IPS-NIHi7 (cell line): ENCODE data around the gene EVC.
"Not testable (repeated sequence)": the region's sequence is repeated elsewhere in the genome, so short reads cannot be mapped to it uniquely, and the experiment has no call there.

ENCODE experiments used
- DNase-seq: peaks from one replicate; pipeline ENCODE4 v3.0.0; 2012; ENCODE audit warnings: mixed read lengths; ENCODE audit errors: extremely low spot score

Gene EVC

GRCh38 chr4:5708449-5709206 lies 2.4 kb upstream of the EVC start, which contains the start of gene EVC2:
Gene EVC2, minus strand, starts transcription at chr4:5708559. Its CDS starts 46 bp downstream, at chr4:5708513.
- peak; percentile 74 for DNase-seq

DNA sequence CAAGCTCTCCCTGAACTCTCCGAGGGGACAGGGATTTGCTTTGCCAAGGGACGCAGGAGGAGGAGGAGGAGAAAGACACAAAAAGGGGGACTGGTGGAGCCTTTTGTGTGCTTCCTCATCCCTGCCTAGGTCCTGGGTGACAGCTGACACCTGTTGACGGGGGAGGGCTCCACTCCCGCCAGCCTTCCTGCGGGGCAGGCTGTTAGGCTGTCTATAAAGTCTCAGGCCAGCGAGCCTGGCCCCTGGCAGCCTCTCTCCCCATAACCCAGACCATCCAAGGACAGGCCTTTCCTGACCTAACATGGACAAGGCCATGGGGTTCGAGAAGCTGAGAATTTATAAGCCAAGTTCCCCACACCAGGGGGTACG lies 1.8 kb upstream of the EVC start:
- DNase-seq: no peak

- peak; percentile 36 for DNase-seq
Measured at GRCh38 chr4:5710065-5710960, 688 bp upstream of the EVC start.

DNA sequence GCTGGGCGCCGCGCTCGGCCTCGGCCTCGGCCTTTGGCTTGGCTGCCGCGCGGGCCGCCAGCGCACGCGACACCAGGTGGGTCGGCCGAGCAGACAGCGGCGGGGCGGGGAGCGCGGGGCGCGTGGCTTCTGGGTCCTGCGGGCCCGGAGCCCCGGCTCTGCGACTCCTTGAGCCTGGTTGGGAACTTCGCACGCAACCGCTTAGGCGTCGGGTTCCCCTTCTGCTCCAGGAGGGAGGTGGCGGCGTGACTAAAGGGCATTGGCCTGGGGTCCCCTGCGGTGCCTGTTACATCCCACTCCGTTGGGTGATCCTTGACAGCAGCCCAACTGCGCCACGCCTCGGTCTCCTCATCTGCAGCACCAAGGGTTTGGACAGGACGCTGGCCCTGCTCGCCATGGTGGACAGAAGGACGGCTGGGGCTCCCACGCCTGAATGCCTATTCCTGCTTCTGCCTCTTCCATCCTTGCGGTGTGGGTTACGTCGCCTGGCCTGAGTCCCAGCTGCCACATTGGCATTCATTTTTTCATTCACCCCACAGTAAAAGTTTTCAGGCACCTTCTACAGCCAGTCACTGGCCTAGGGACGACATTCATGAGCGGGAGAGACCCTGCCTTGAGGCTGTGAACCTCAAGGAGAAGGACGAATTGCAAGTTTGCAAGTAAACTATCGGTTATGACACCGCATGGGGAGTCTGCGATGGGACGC lies 631 bp downstream of the EVC start:
- DNase-seq: peak; percentile 50

DNA sequence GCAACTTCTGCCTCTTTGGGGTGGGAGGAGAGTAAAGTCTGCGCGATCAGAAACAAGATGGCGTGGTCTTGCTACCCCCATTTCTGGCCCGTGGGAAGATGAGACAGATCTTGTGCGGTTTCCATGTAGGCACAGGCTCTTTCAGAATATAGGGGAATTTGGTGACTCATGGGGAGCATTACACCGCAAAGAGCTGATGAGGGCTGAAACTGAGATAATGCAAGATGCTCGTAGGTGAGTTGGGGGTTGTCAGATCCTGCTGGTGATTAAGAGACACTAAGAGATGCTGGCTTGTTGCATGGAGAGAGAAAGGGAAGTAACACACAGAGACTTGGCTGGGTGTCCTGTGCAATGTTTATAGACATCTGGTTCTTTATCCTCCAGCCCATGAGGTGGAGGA lies 1.5 kb downstream of the EVC start:
- no peak for DNase-seq

GRCh38 chr4:5712931-5713330 lies 1.9 kb downstream of the EVC start:
- DNase-seq: no peak

DNA sequence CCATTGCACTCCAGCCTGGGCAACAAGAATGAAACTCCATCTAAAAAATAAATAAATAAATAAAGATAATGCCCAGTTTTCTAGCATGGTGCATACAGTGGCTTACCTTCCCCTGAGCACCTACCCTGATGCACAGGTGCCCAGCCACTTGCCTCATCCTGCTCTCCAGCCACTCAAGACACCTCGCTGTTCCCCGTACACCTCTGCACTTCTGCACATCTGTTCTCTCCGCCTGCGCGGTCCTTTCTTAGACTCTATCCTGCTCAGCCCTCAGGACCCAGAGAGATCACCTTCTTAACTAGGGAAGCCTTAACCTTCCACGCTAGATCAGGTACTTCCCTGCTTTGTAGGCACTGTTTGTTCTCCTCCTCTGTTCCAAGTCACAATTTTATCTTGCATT lies 2.9 kb downstream of the EVC start:
- no peak for DNase-seq

GRCh38 chr4:5715357-5715756 lies 4.4 kb downstream of the EVC start:
- DNase-seq: no peak

DNA sequence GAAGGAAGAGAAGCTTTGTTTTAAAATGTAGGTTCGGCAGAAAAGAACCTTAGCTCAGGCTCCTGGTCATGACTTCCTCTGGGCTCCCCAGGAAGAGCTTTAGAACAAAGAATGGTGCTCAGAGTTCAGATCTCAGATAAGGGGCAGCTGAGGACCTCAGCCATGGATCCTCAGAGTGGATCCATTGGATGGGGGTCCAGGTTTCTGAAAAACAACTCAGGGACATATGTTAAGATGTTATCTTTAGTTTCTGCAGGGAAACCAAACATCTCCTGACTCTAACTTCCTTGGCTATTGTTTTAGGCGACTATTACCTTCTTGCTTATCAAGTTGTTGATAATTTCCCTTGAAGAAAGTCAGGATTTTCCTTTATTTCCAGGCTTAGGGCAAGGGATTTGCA lies 5.4 kb downstream of the EVC start:
- no peak for DNase-seq

GRCh38 chr4:5717449-5718158 lies 6.6 kb downstream of the EVC start:
- no peak for DNase-seq

GRCh38 chr4:5718411-5718810 lies 7.4 kb downstream of the EVC start:
- no peak for DNase-seq

GRCh38 chr4:5719350-5720055 lies 8.5 kb downstream of the EVC start:
- no peak for DNase-seq

DNA sequence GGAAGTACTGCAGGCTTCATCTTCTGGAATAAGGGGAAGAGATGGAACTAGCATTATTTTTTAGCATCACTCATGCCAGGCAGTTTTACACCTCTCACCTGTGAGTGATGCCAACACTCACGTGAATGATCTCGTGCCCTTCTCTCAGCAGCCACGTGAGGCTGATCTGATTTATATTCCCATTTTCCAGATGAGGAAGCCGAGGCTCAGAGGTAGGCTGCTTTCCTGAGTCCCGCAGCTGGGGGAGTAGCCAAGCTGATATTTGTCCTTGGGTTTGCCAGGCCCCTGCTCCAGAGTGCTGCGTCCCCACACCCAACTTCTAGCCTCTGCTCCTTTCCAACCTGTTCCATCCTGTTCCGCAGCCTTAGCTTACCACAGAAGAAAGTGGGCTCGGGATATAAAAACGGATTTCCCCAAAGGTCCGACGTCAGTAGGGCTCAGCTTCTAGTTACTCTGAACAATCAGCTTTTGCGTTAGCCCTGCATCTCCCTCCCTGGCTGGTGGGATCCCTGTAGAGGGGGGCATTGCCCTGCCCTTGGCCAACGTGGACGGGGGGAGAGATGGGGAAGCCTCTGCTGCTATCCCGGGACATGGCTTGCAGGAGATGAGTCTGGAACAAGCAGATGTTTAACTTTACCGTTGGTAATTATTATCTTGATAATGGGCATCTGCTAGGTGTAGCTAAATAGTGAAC lies 9.3 kb downstream of the EVC start:
- no peak for DNase-seq

DNA sequence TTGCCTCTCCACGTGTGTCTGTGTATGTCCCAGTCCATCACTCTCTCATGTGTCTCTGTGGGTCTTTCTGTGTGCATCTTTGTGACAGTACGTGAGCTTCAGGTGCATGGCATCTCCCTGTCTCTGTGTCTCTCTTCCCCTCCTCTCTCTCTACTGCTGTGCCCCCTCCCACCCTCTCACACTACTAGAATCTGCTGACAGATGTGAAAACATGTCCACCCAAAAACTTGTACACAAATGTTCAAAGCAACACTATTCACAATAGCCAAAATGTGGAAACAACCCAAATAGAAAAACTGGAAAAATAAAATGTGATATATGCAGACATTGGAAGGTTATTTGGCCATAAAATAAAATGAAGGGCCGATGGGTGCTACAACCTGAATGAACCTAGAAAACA lies 10.0 kb downstream of the EVC start:
- no peak for DNase-seq

DNA sequence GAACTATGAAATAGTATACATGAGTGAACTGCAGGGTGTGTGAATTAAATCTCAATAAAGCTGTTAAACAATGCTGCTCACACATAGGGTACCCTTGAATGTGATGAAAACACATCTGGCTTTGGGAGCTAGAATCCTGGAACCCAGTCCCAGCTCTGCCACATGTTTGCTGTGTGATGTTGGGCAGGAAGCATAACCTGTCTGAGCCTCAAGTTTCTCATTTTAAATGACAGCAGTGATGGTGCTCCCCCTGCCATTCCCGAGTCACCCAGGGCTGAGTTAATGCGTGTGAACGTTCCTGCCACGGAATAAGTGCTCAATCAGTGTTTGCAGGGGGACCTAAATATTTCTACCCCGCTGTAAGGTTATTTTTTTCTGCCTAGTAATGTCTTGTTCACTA lies 10.9 kb downstream of the EVC start:
- no peak for DNase-seq

GRCh38 chr4:5722328-5722727 lies 11.3 kb downstream of the EVC start:
- DNase-seq: no peak

GRCh38 chr4:5724377-5724776 lies 13.4 kb downstream of the EVC start:
- DNase-seq: no peak

DNA sequence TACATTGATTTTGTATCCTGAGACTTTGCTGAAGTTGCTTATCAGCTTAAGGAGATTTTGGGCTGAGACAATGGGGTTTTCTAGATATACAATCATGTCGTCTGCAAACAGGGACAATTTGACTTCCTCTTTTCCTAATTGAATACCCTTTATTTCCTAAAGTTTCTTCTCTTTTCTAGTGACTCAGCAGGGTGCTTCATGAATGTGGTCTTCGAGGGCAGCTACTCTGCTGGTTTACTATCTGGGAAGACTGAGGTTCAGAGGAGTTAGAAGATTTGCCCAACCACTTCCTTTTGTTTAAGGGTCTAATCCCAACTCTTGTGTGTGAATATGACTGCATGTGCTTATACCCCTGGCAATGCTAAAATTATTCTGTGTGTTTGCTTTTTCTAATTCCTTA lies 17.4 kb downstream of the EVC start:
- not testable (repeated sequence) for DNase-seq

GRCh38 chr4:5730436-5730835 lies 19.4 kb downstream of the EVC start:
- DNase-seq: no peak
